Measurements from ENCODE around the gene NIT1.

The NIT1 gene

DNA sequence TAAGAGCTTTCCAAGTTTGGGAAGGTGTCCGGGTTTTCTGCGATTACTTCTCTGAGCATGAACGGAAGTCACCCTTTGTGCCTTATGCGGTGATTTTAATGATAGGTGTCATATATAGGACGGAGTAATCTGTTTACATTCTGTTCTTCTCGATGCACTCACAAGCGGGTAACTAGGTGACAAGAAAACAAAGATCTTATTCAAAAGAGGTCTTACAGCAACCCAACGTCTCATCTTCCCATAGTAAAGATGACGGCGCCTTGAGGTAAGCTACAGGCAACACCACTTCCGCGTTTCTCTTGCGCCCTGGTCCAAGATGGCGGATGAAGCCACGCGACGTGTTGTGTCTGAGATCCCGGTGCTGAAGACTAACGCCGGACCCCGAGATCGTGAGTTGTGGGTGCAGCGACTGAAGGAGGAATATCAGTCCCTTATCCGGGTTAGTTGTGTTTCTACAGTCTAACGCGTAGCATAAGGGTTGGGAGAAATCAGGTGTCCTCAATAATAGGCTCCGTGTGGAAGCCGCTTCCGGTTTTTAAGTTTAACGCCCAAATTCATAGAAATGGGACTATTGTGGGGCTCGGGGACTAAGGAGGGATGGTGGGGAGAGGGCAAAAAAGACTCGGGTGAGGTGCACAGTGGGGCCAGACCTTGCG is 35.9 kb downstream of the NIT1 start, which contains the start of gene UFC1:
UFC1 (plus strand) TSS at position 297 of the 656 bp plus-strand sequence; CDS start at position 317, 20 bp downstream.
- DNase-seq (ENCODE audit: low read depth in 2 of 2) = peak; percentile 66 to 77

DNA sequence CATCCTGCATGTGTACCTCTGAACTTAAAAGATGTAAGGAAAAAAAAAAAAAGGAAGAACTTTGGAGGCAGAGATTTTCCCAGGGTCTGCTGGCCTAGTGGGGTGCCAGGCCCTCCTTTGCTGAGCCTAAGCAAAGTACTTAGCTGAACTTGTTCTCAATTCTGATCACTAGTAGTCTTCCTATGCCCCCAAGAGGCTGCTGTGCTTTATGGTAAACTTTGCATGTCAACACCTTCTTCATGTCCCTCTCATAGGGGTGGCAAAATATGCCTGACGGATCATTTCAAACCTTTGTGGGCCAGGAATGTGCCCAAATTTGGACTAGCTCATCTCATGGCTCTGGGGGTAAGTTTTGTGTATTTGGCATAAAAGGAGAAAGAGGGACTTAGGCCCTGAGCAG is 40.0 kb downstream of the NIT1 start:
- DNase-seq (ENCODE audit: low read depth in 2 of 2) = no peak

DNA sequence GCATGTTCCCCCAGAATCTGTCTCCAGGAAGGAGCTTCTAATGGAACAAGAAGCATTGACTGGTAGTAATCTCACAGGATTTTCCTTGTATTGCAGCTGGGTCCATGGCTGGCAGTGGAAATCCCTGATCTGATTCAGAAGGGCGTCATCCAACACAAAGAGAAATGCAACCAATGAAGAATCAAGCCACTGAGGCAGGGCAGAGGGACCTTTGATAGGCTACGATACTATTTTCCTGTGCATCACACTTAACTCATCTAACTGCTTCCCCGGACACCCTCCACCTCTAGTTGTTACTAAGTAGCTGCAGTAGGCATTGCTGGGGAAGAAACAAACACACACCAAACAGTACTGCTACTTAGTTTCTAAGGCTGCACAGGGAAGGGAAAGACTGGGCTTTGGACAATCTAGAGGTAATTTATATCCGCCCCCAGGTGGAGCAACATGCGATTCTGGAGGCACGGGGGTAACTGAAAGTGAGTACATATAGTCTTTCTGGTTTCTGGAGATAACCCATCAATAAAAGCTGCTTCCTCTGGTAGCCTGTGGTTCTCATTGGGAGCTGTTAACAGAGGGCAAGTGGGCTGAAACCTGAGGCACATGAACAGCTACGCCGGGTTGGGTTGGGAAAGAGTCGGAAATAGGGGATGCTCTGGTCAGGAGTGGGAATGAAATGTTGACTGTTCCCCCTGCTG is 40.6 kb downstream of the NIT1 start:
- no peak for DNase-seq (ENCODE audit: low read depth in 2 of 2)

DNA sequence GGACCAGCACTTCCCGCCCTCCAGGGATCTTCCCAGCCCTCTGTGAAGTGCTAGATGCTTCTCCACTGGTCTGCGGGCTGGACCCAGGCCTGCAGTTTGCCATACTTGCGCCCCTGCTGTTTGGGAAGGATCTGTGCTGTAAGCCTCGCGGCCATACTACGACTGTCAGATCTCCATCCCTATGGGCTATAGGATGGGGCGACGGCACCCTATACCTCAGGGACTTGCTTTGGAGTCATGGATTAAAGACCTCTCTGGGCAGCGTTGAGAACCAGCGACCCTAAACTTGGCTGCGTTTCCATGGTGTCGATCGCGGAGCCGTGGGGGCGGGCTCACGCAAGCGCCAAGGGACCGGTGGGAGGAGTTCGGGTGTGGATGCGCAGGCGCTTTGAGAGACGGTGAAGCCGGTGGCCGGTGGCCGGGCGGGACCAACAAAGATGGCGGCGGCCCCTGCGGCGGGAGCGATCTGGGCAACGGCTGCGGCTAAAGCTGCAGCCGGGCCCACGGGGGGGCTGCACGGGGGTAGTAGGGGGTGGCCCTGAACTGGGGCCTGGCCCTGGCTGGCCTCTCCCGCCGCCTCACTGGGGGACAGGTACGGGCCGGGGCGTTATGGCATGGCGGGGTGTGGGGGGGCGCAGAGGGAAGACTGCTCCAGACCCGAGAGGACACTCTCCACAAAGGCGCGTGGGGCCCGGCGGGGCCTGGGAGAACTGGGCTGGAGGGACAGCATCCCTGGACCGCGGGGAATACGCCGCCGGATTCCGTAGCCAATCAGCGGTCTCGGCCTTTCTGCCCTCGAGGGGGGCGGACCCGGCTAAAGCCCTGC is 41.4 kb downstream of the NIT1 start, which contains the start of gene USP21:
USP21 (plus strand) TSS at position 414 of the 826 bp plus-strand sequence. CDS start 1,141 bp downstream, outside the sequence.
- DNase-seq (ENCODE audit: low read depth in 2 of 2) = peak; percentile 82 to 89

DNA sequence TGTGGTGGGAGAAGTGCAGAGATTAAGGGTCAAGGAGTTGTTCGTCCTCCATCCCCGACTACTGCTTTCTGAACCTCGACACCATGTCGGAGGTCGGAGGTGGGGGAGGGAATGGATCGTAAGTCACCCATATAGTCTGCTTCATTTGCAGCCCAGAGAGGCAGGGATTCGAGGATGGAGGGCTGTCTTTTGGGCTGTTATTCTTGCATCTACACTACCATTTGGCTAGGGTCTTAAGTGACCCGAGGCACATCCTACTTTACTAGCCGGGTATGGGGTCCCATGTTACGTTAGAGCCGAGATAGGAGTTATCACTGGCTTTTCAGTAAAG is 42.0 kb downstream of the NIT1 start:
- no peak for DNase-seq (ENCODE audit: low read depth in 2 of 2)

DNA sequence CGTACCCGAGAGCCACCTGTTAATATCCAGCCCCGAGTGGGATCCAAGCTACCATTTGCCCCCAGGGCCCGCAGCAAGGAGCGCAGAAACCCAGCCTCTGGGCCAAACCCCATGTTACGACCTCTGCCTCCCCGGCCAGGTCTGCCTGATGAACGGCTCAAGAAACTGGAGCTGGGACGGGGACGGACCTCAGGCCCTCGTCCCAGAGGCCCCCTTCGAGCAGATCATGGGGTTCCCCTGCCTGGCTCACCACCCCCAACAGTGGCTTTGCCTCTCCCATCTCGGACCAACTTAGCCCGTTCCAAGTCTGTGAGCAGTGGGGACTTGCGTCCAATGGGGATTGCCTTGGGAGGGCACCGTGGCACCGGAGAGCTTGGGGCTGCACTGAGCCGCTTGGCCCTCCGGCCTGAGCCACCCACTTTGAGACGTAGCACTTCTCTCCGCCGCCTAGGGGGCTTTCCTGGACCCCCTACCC is 42.8 kb downstream of the NIT1 start:
- DNase-seq (ENCODE audit: low read depth in 2 of 2) = no peak

DNA sequence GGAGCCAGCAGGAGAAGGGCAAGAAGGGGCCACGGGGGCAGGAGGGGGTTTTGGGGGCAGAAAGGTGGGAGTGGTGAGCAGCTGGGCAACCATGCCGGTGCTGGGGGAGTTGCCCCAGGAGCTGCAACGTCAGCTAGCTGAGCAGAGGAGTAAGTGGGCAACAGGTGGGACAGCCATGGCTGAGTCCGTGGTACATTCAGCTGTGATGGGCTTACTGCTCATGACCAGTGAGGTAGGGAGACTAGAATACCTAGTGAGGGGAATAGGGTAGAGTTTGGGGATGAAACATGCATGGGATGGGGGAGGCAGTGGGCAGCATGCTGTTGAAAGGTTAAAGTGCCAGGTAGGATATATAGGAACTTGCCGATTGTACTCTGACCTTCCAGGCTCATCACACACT is 43.7 kb downstream of the NIT1 start:
- DNase-seq (ENCODE audit: low read depth in 2 of 2) = no peak

DNA sequence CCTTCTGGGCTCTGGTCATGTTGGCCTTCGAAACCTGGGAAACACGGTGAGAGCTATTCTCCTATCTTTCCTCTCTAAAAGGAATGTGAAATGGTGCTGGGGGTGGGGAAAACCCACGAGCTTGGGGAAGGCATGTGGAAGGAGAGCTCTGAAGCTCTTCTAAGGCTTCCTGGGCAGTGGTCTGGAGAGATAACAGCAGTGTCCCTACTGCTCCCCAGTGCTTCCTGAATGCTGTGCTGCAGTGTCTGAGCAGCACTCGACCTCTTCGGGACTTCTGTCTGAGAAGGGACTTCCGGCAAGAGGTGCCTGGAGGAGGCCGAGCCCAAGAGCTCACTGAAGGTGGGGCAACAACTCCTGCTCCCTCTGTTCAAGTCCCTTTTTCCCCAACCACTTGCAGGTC is 44.1 kb downstream of the NIT1 start:
- no peak for DNase-seq (ENCODE audit: low read depth in 2 of 2)

DNA sequence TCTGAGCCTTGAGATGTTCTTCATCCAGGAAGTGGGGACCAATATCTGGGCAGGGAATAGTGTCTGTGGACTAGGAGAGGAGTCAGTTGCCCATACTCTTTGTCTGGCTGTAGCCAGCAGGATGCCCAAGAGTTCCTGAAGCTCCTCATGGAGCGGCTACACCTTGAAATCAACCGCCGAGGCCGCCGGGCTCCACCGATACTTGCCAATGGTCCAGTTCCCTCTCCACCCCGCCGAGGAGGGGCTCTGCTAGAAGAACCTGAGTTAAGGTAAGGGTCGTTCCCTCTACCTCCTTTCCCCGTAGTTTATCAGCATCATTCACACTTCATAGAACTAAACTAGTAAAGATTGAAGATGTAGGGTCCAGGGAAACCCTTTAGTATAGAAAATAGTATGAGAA is 44.9 kb downstream of the NIT1 start:
- no peak for DNase-seq (ENCODE audit: low read depth in 2 of 2)

DNA sequence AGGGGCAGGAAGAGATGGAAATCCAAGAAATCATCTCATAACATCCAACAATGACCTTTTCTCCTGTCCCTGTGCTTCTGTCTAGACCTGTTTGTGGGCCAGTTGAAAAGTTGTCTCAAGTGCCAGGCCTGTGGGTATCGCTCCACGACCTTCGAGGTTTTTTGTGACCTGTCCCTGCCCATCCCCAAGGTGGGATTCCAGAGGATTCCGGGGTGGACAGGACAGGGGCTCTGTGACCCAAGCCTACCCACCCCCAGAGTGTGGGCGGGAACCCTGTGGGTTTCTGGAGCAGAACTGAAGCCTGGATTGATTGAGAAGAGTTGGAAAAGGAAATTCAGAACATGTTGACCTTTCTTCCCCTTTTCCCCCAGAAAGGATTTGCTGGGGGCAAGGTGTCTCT is 45.9 kb downstream of the NIT1 start:
- DNase-seq (ENCODE audit: low read depth in 2 of 2) = no peak

DNA sequence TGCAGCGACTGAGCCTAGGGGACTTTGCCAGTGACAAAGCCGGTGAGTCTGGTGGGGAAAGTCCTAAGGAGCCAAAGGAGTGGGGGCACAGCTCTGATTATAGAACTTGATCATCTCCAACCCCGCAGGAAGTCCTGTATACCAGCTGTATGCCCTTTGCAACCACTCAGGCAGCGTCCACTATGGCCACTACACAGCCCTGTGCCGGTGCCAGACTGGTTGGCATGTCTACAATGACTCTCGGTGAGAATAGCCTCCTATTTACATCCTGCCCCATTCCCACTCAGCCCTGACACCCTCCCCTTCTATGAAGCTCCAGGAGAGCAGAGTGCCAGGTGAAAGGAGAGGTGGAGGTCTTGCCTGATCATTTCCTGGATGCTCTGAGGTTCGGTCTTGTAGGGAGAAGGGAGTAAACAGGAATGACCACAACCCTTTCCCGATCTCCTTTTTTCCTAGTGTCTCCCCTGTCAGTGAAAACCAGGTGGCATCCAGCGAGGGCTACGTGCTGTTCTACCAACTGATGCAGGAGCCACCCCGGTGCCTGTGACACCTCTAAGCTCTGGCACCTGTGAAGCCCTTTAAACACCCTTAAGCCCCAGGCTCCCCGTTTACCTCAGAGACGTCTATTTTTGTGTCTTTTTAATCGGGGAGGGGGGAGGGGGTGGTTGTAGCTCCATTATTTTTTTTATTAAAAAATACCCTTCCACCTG is 47.2 kb downstream of the NIT1 start:
- DNase-seq (ENCODE audit: low read depth in 2 of 2) = no peak

DNA sequence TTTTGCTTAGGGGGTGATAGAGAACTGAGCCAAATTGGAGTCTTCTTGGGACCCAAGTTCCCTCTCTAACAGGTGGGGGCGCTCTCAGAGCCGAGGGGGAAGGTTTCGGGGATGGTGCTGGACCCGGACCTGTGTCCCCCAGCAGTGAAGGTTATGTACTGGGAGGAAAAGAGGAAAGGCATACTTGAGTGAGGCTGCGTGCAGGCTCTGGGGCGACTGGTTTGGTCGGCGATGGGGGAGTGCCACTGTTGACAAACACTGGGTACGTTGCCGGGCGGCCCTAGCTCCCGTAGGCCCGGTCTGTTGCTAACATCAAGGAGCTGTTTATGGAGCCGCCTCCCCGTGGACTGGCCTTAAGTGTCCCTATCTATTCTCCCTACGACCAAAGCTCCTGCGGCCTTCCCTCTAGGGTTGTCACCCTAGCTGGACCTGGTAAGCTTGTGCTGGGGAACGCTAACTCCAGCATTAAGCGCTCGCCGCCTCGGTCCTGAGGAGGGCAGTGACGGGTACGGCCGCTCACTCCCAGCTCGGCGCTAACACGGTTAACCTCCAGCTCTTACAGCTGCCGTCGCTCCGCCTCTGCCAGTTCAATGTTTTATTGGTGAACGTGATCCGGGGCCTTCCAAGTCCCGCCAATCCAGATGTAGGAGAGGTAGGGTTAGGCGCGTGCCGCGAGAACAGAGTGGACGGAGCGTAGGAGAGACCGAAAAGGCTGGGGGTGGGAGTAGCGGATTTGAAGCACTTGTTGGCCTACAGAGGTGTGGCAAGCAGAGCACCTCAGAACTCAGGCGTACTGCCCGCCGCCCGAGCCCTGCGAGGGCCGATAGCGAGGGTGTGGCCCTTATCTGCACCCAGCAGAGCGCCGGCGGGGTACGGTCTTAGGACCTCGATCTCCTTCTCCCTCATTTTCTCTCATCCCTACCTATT is 48.1 kb downstream of the NIT1 start, which contains the start of gene PPOX:
PPOX (plus strand) TSS at position 685 of the 927 bp plus-strand sequence. CDS start 422 bp downstream, outside the sequence.
- DNase-seq (ENCODE audit: low read depth in 2 of 2) = peak; percentile 89 to 91

DNA sequence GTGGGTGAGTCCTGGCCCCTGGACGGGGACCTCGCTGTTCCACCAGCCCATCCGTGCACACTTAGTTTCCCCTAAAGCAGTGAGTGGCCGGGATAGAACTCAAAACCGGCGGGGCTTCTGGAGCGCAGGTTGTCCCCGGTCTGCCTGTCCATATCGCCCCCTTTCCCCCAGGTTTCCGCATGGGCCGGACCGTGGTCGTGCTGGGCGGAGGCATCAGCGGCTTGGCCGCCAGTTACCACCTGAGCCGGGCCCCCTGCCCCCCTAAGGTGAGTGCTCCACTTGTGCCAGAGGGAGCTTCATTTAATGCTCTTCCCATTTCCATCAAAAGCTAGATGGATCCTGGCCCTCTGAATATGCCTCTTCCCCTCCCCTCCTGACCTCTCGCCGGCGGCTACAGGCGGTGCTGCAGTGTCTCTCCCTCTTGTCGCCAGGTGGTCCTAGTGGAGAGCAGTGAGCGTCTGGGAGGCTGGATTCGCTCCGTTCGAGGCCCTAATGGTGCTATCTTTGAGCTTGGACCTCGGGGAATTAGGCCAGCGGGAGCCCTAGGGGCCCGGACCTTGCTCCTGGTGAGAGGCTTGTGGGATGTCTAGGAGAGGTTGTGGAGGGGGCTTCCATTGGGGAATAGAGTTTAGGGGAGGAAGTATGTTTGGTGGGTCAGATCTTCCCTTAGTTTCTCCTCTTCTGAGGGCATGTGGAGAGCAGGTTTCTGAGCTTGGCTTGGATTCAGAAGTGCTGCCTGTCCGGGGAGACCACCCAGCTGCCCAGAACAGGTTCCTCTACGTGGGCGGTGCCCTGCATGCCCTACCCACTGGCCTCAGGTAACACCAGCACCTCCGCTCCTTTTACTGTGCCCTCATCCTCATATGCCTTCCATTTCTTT is 49.0 kb downstream of the NIT1 start:
- no peak for DNase-seq (ENCODE audit: low read depth in 2 of 2)

DNA sequence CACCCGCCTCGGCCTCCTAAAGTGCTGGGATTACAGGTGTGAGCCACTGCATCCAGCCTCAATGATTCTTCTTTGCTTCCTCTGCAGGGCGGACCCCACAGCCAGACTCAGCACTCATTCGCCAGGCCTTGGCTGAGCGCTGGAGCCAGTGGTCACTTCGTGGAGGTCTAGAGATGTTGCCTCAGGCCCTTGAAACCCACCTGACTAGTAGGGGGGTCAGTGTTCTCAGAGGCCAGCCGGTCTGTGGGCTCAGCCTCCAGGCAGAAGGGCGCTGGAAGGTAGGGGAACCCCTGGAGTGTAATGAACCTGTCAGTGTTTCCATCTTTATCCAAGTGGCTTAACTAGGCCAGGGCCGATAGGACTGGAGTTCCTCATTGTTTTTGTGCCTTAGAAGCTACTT is 51.0 kb downstream of the NIT1 start:
- DNase-seq (ENCODE audit: low read depth in 2 of 2) = no peak

Data from stimulated activated CD4-positive, alpha-beta T cell treated with anti-CD3 and anti-CD28 coated beads, Interleukin-15, amount 100 ng/mL, for 48 hours (primary cell).